Fibroblast of gingiva (primary cell): ENCODE data around the gene ALPL.
"Not testable (repeated sequence)": the region's sequence is repeated elsewhere in the genome, so short reads cannot be mapped to it uniquely, and the experiment has no call there.

Experiments used
- DNase-seq: peaks from one replicate; pipeline ENCODE4 v3.0.0-alpha.2; 2011; ENCODE audit warnings: low read depth

The ALPL gene

GRCh38 chr1:21509351-21510112 lies at the start of gene ALPL:
Gene ALPL (plus strand): TSS chr1:21509423. CDS start chr1:21554082, 44,659 bp downstream.
- no peak for DNase-seq

GRCh38 chr1:21465127-21465526 lies 44.1 kb upstream of the ALPL start:
- not testable (repeated sequence) for DNase-seq

GRCh38 chr1:21467946-21468345 lies 41.3 kb upstream of the ALPL start:
- not testable (repeated sequence) for DNase-seq

- peak; percentile 43 for DNase-seq
These were observed 40.6 kb upstream of the ALPL start for GRCh38 chr1:21468599-21468998.

GRCh38 chr1:21469581-21469980 lies 39.6 kb upstream of the ALPL start:
- no peak for DNase-seq

- DNase-seq, result no peak
These were observed 36.4 kb upstream of the ALPL start for GRCh38 chr1:21472861-21473260.

GRCh38 chr1:21478356-21478755 lies 30.9 kb upstream of the ALPL start:
- no peak for DNase-seq

GRCh38 chr1:21483881-21484280 lies 25.3 kb upstream of the ALPL start:
- not testable (repeated sequence) for DNase-seq

GRCh38 chr1:21489146-21489545 lies 20.1 kb upstream of the ALPL start:
- no peak for DNase-seq

- DNase-seq, result peak; percentile 69
These were observed 18.3 kb upstream of the ALPL start for GRCh38 chr1:21490774-21491487.

GRCh38 chr1:21491488-21492355 lies 17.5 kb upstream of the ALPL start:
- peak; percentile 74 for DNase-seq

GRCh38 chr1:21492356-21492625 lies 16.9 kb upstream of the ALPL start:
- DNase-seq, result no peak

GRCh38 chr1:21494196-21494595 lies 15.0 kb upstream of the ALPL start:
- no peak for DNase-seq

- DNase-seq, result no peak
These were observed 13.9 kb upstream of the ALPL start for GRCh38 chr1:21495225-21495820.

- no peak for DNase-seq
These were observed 13.2 kb upstream of the ALPL start for GRCh38 chr1:21496063-21496462.

GRCh38 chr1:21496886-21497285 lies 12.3 kb upstream of the ALPL start:
- DNase-seq, result no peak

GRCh38 chr1:21497466-21498061 lies 11.7 kb upstream of the ALPL start:
- no peak for DNase-seq

- peak; percentile 46 for DNase-seq
These were observed 9.8 kb upstream of the ALPL start for GRCh38 chr1:21499283-21499950.

- no peak for DNase-seq
These were observed 5.4 kb upstream of the ALPL start for GRCh38 chr1:21503706-21504377.

GRCh38 chr1:21506804-21507203 lies 2.4 kb upstream of the ALPL start:
- DNase-seq, result no peak
